Astrocyte of the cerebellum (primary cell): ENCODE data around the gene ADIRF.
"Not testable (repeated sequence)": the region's sequence is repeated elsewhere in the genome, so short reads cannot be mapped to it uniquely, and the experiment has no call there.

Experiments
- DNase-seq: peaks from one replicate; pipeline ENCODE4 v3.0.0-alpha.2; 2011; ENCODE audit warnings: low read depth
- H3K4me3 ChIP-seq: 2 replicates; pipeline ENCODE4 v1.5.1; 2011; ENCODE audit warnings: mild to moderate bottlenecking, low read depth, low read length, moderate library complexity
- CTCF ChIP-seq: IDR thresholded peaks from 2 replicates; pipeline ENCODE4 v1.5.1; 2012; ENCODE audit warnings: low read length, low read depth, moderate library complexity, mild to moderate bottlenecking; ENCODE audit errors: missing control alignments
- in situ Hi-C: cut with HindIII; loops from 2 replicates; pipeline ENCODE4 v1.10.0; 2017; ENCODE audit warnings: low sequenced_read_pairs

ADIRF gene

GRCh38 chr10:86979977-86980448 lies 11.7 kb downstream of the ADIRF start:
- TF ChIP-seq CTCF: no peak
- no peak for DNase-seq
- in situ Hi-C loops: no loop called here
- no peak overlapping the region for H3K4me3 ChIP-seq

GRCh38 chr10:86981020-86981419 lies 12.7 kb downstream of the ADIRF start:
- DNase-seq, H3K4me3 ChIP-seq, in situ Hi-C loops: not testable (repeated sequence)

- in situ Hi-C loops: no loop called here
Observed at GRCh38 chr10:86981716-86982115, 13.4 kb downstream of the ADIRF start.

GRCh38 chr10:86984498-86984897 lies 16.2 kb downstream of the ADIRF start:
- DNase-seq, H3K4me3 ChIP-seq, in situ Hi-C loops: not testable (repeated sequence)

More at GRCh38 chr10:86981716-86982115, 13.4 kb downstream of the ADIRF start:
- TF ChIP-seq CTCF: no peak
- H3K4me3 ChIP-seq: no peak overlapping the region
- DNase-seq: no peak

- TF ChIP-seq CTCF: no peak
- in situ Hi-C loops: no loop called here
- no peak for DNase-seq
- H3K4me3 ChIP-seq: no peak overlapping the region
Observed at GRCh38 chr10:86988520-86988919, 20.2 kb downstream of the ADIRF start.

GRCh38 chr10:86991362-86991761 lies 23.1 kb downstream of the ADIRF start:
- H3K4me3 ChIP-seq, in situ Hi-C loops, DNase-seq: not testable (repeated sequence)

- in situ Hi-C loops: no loop called here
- no peak for DNase-seq
- H3K4me3 ChIP-seq: no peak overlapping the region
- no peak for TF ChIP-seq CTCF
Observed at GRCh38 chr10:86992456-86992855, 24.2 kb downstream of the ADIRF start.

GRCh38 chr10:86992929-86993328 lies 24.6 kb downstream of the ADIRF start:
- H3K4me3 ChIP-seq: no peak overlapping the region
- no peak for DNase-seq
- TF ChIP-seq CTCF: no peak
- in situ Hi-C loops: no loop called here

- H3K4me3 ChIP-seq, DNase-seq, in situ Hi-C loops: not testable (repeated sequence)
Observed at GRCh38 chr10:86999802-87000403, 31.6 kb downstream of the ADIRF start.
